GM19455 (cell line): Measurements from ENCODE around the gene UMAD1.
"Not testable (repeated sequence)": the region's sequence is repeated elsewhere in the genome, so short reads cannot be mapped to it uniquely, and the experiment has no call there.

ENCODE experiments used
- ATAC-seq: cut with Tn5 transposase; IDR thresholded peaks from one replicate; pipeline ENCODE4 v1.9.1; 2021; ENCODE audit not compliant: unreplicated experiment

UMAD1 gene

DNA sequence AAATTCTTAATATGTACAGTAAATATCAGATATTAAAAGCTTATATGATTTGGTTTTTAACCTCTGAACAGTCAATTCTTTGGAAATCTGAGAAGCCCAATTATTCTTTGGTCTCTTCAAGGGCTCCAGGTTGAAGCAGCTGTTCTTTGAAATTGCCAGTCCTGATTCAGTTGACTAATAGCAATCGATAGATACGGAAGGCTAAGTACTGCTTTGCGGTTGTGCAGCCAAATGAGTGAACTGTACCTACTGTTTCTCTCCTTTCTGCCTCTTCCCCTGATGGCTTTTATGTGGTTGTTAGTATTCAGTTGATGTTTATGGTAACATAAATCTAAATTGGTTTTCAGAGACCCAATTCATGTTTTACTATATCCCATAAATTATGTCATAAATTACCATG lies 181.0 kb downstream of the UMAD1 start:
- ATAC-seq = no peak

DNA sequence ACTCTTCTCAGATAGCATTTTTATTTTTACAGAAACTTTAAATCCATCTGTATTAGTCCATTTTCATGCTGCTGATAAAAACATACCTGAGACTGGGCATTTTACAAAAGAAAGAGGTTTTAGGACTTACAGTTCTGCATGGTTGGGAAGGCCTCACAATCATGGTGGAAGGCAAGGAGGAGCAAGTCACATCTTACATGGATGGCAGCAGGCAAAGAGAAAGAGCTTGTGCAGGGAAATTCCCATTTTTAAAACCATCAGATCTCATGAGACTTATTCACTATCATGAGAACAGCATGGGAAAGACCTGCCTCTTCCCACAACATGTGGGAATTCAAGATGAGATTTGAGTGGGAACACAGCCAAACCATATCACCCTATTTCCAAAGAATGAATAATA lies 184.7 kb downstream of the UMAD1 start:
- ATAC-seq = not testable (repeated sequence)

GRCh38 chr7:7829667-7830066 lies 189.1 kb downstream of the UMAD1 start:
- ATAC-seq = no peak

- no peak for ATAC-seq
Measured at GRCh38 chr7:7830122-7830878, 189.7 kb downstream of the UMAD1 start.

DNA sequence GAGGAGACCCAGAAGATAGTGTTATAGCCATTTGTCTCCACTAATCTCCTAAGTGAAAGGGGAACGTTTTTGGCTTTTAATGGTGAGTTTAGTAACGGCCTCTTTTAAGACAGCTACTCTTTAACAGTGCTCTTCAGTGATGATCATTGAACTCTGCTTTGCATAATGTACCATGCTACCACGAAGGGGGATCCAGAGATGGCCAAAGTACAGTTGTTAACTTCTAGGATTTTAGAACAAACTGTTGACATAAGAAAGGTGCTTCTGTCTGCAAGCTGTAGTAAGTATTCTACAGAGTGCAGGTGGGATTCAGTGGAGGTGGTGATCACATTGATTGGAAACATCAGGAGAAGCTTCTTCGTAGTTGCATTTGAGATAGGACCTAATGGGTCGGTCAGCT lies 192.0 kb downstream of the UMAD1 start:
- ATAC-seq = no peak

GRCh38 chr7:7834761-7835160 lies 194.2 kb downstream of the UMAD1 start:
- no peak for ATAC-seq

GRCh38 chr7:7841027-7841426 lies 200.5 kb downstream of the UMAD1 start:
- no peak for ATAC-seq

- no peak for ATAC-seq
Measured at GRCh38 chr7:7843240-7843639, 202.7 kb downstream of the UMAD1 start.

- no peak for ATAC-seq
Measured at GRCh38 chr7:7843972-7844371, 203.4 kb downstream of the UMAD1 start.

DNA sequence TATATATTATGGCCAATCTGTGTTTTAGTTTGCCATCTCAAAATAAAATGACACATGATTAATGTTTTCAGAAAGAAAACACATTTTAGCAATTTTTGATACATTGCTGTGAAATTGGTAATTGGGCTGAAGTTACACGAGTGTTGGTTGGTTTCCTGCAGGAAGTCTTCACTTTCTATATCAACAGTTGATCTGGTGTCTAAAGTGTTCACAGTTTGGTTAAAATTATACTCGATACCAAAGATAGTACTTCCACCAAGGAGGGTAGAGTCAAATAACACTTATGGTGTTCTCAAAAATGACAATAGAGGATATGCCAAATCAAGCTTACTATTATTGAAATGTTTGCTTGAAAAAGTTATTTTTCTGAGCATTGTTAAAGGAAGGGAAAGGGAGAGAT lies 207.7 kb downstream of the UMAD1 start:
- no peak for ATAC-seq

DNA sequence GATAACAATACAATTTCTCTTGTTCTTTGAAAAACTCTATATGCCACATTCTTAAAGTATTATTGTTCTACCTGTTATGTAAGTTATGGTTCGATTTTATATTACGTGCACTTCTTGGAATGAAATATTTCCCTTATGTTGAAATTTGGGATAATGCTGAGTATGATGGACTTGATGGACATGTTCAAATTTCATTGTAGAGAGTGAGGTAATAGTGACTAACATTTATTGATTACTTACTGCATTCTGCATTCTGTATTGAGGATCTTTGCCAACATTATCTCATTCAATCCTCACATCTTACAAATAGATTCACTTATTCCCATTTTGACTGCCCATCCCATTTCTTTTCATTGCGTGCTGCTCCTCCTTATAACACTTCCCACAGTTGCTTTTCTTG lies 208.3 kb downstream of the UMAD1 start:
- no peak for ATAC-seq

GRCh38 chr7:7850150-7850549 lies 209.6 kb downstream of the UMAD1 start:
- no peak for ATAC-seq

- ATAC-seq = no peak
Measured at GRCh38 chr7:7851381-7851780, 210.8 kb downstream of the UMAD1 start.

DNA sequence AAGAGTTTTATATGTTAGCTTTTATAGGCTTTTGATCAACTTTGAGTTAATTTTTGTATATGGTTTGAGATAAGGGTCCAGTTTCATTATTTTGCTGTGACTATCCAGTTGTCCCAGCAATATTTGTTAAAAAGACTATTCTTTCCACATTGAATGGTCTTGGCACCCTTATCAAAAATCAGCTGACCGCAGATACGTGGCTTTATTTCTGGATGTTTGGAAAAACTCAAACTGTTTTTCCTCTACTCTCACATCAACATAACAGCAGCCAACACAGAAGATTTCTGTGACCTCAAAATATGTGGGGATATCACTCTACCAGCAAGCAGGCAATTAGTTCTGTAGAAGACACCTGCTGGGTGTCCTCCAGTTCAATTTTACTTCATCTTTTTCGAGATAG lies 211.4 kb downstream of the UMAD1 start:
- ATAC-seq = no peak

DNA sequence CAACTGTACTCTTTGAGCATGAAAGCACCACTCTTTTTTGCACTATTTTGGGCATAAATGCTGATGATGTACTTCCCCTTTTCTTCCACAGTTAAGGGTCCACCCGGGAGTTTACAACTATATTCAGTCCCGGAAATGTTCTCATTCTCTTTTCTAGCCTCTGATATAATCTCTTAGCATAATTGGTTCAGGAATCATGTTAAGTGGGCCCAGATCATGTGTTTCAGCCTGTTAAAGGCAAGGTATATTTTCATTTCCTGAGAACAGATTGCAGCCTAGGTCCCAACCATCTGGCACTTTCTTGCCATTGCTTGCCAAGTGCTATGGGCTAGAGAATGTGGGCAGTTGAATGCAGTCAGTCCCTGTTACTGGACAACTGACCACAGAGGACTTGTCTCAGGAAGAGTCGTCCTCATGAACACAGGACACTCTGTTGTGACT lies 216.6 kb downstream of the UMAD1 start:
- ATAC-seq = no peak

GRCh38 chr7:7858559-7858958 lies 218.0 kb downstream of the UMAD1 start:
- no peak for ATAC-seq

GRCh38 chr7:7859411-7859810 lies 218.9 kb downstream of the UMAD1 start:
- ATAC-seq = no peak

GRCh38 chr7:7861211-7861633 lies 220.7 kb downstream of the UMAD1 start:
- no peak for ATAC-seq

DNA sequence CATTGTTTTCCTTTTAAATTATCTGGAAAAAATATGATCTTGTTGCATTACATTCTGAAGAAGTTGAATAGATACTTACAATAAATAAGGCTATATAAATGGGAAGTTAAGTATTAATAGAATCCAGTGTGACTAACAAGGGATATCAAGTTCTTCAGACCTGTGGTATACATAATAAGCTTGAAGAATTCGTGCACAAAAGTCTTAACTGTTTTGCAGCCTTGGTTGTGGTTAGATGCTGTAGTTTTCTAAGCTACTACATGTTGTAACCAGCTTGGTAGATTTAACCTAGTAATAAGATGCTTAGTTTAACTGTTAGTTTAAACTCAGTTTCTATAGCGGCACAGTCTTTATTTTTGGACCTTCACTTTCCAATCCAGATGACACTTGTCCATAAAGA lies 221.8 kb downstream of the UMAD1 start:
- no peak for ATAC-seq

GRCh38 chr7:7867846-7868571 lies 227.5 kb downstream of the UMAD1 start:
- ATAC-seq = no peak

DNA sequence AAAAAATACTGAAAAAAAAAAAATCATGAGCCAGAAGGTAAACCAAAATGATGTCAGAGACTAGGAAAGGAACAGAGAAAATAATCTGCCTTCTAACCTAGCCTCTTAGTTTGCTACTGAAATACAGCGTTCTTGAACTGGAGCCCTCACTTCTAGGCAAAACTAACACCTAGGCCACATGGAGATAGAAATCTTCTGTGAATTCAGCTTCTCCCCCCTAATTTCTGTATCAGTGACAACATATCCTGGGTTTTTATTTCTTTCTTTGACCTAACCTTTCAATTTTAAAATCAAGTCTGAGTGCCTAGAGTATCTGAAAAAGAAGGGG lies 228.0 kb downstream of the UMAD1 start:
- ATAC-seq = no peak

- no peak for ATAC-seq
Measured at GRCh38 chr7:7869036-7869435, 228.5 kb downstream of the UMAD1 start.

DNA sequence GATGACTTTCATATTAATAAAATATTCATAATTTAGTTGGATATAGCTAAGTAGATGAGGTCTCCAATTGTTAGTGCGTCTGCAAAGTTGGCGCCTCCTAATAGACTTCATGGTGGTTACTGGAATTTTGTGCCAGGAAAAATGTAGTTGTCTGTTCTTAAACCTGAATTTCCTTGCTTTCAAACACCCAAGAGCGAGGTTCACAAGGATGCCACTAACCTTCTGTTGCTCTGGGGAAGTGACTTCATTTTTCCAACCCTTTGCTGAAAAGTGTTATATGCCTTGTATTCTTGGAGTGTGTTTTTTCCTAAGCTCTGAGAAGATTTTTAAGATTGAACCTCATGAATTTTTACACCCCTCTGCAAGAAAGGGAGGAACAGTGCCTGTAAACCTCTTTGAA lies 229.1 kb downstream of the UMAD1 start:
- ATAC-seq = no peak
